ENCODE measurements around the gene CYP4F22.
"Not testable (repeated sequence)": the region's sequence is repeated elsewhere in the genome, so short reads cannot be mapped to it uniquely, and the experiment has no call there.

CYP4F22 gene

DNA sequence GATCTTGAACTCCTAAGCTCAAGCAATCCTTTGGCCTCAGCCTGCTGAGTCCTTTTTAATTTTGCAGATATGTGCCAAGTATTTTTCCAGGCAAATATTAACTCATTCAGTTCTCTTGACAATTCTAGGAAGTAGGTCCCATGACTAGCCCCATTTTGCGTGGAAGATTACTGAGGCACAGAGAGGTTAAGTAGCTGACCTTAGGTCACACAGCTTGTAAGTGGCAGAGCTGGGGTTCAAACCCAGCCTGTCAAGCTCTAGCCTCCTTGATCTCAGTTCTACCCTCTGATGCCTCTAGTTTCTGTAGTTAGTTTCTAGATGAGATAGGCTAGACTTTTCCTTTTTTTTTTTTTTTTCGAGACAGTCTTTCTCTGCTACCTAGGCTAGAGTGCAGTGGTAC lies 18.1 kb downstream of the CYP4F22 start:
- H3K4me1 ChIP-seq (ENCODE audit: control insufficient read depth, low read depth, low read length): no peaks in the 10 kb centered on the region
- no peak overlapping the region for H3K4me3 ChIP-seq (ENCODE audit: low read length)
- peaks cover 32% of the 10 kb centered on the region for H3K9me3 ChIP-seq (ENCODE audit: control insufficient read depth, low read depth, low read length)
- H3K36me3 ChIP-seq (ENCODE audit: control insufficient read depth, low read depth, low read length): no peaks in the 10 kb centered on the region
- H3K27ac ChIP-seq (ENCODE audit: low read length): no peak overlapping the region
- H3K27me3 ChIP-seq (ENCODE audit: control insufficient read depth, insufficient read depth, low read length): no peaks in the 10 kb centered on the region
- no peak overlapping the region for H3K9ac ChIP-seq (ENCODE audit: low read length)

DNA sequence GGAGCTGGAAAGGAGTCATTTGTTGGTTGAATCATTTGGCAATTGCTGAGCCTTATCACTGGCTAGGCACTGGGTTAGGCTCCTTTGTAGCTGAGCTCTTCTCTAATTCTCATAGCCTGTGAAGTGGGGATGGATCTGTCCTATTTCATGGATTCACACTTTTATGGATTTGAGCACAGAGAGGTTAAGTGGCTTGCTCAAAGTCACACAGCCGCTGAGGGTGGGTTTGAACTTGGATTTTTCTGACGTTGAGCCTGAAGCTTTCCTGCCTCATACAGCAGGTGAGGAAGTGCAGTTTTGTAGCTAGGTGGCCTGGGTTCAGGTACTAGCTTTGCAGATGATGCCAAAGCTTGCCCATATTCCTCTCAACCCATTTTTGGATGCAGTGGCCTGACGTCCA lies 19.4 kb downstream of the CYP4F22 start:
- H3K4me1 ChIP-seq (ENCODE audit: control insufficient read depth, low read depth, low read length): no peaks in the 10 kb centered on the region
- no peak overlapping the region for H3K9ac ChIP-seq (ENCODE audit: low read length)
- H3K27ac ChIP-seq (ENCODE audit: low read length): no peak overlapping the region
- no peaks in the 10 kb centered on the region for H3K36me3 ChIP-seq (ENCODE audit: control insufficient read depth, low read depth, low read length)
- H3K4me3 ChIP-seq (ENCODE audit: low read length): no peak overlapping the region
- no peaks in the 10 kb centered on the region for H3K27me3 ChIP-seq (ENCODE audit: control insufficient read depth, insufficient read depth, low read length)
- peaks cover 33% of the 10 kb centered on the region for H3K9me3 ChIP-seq (ENCODE audit: control insufficient read depth, low read depth, low read length)

DNA sequence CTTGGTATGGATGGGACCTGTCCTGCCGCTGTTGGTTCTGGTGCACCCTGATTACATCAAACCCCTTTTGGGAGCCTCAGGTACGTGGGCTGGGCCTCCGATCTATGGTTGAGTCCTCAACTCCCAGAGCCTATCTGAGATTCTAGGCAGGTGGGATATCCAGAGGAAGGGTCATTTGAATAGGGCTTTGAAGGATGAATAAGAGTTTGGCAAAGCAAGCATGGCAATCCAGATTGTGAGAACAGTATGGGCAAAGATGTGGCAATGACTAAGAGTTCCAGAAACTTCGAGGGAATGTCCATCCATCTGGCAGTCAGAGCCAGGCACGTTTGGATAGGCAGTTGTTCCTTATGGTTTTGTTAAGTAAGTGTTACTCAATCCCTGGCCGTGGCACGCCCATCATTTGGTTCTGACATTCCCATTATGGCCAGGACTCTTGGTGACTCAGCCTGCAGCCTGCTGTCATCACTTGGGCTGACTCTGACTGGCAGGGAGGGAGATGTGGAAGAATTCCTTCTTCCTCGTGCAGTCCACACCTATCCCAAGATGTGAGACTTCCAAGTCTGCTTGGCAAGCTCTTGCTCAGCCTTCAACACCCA lies 21.5 kb downstream of the CYP4F22 start:
- Histone ChIP-seq H3K36me3 (ENCODE audit: control insufficient read depth, low read depth, low read length) (no peaks in the 10 kb centered on the region), H3K4me1 (ENCODE audit: control insufficient read depth, low read depth, low read length) (no peaks in the 10 kb centered on the region), H3K27me3 (ENCODE audit: control insufficient read depth, insufficient read depth, low read length) (no peaks in the 10 kb centered on the region), H3K27ac (ENCODE audit: low read length) (no peak overlapping the region), H3K9ac (ENCODE audit: low read length) (no peak overlapping the region), H3K9me3 (ENCODE audit: control insufficient read depth, low read depth, low read length) (peaks cover 39% of the 10 kb centered on the region), H3K4me3 (ENCODE audit: low read length) (no peak overlapping the region)

GRCh38 chr19:15532779-15533521 lies 24.6 kb downstream of the CYP4F22 start:
- no peaks in the 10 kb centered on the region for H3K4me1 ChIP-seq (ENCODE audit: control insufficient read depth, low read depth, low read length)
- H3K4me3 ChIP-seq (ENCODE audit: low read length): no peak overlapping the region
- H3K9me3 ChIP-seq (ENCODE audit: control insufficient read depth, low read depth, low read length): peaks cover 53% of the 10 kb centered on the region
- no peaks in the 10 kb centered on the region for H3K36me3 ChIP-seq (ENCODE audit: control insufficient read depth, low read depth, low read length)
- H3K27ac ChIP-seq (ENCODE audit: low read length): no peak overlapping the region
- H3K27me3 ChIP-seq (ENCODE audit: control insufficient read depth, insufficient read depth, low read length): no peaks in the 10 kb centered on the region
- no peak overlapping the region for H3K9ac ChIP-seq (ENCODE audit: low read length)

GRCh38 chr19:15533522-15533830 lies 25.2 kb downstream of the CYP4F22 start:
- H3K4me1 ChIP-seq (ENCODE audit: control insufficient read depth, low read depth, low read length); H3K27ac ChIP-seq (ENCODE audit: low read length); H3K9ac ChIP-seq (ENCODE audit: low read length): not testable (repeated sequence)

DNA sequence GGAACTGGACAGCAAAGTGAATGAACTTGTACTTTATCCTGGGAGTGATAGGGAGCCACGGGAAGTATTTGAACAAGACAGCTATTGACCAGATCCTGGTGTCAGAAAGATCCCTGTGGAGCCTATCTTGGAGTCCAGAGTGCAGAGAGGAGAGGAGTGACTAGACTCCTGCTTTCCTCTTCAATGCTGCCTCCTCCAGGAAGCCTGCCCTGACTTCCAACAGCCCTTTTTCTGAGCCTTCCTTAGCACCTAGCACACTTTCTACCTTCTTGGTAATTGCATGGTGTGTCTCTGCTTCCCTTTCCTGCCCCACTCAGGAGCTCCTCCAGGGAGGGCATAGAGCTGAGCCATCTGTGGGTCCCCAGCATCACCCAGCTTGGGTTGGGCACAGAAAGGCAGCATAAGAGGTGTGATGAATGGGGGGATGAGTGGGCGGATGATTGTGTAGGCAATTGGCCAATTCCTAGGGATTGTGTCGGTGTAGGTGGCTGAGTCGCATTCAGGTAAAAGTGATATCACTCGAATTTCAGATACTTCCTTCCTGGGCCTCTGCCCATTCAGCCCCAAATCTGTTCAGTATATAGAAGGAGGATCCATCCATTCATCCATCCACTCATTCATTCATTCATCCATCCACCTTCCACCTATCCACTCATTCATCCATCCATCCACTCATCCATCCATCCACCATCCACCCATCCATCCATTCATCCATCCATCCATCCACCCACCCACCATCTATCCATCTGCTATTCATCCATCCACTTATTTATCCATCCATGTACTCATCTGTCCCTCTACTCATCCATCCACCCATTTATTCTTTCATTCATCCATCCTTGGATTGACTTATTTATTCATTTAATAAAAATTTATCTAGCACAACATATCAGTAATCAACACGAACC lies 26.9 kb downstream of the CYP4F22 start:
- Histone ChIP-seq H3K9me3 (ENCODE audit: control insufficient read depth, low read depth, low read length) (peaks cover 48% of the 10 kb centered on the region), H3K36me3 (ENCODE audit: control insufficient read depth, low read depth, low read length) (no peaks in the 10 kb centered on the region), H3K27me3 (ENCODE audit: control insufficient read depth, insufficient read depth, low read length) (no peaks in the 10 kb centered on the region), H3K4me1 (ENCODE audit: control insufficient read depth, low read depth, low read length) (no peaks in the 10 kb centered on the region), H3K9ac (ENCODE audit: low read length) (no peak overlapping the region), H3K27ac (ENCODE audit: low read length) (no peak overlapping the region), H3K4me3 (ENCODE audit: low read length) (no peak overlapping the region)

More at GRCh38 chr19:15533522-15533830, 25.2 kb downstream of the CYP4F22 start:
- peaks cover 52% of the 10 kb centered on the region for H3K9me3 ChIP-seq (ENCODE audit: control insufficient read depth, low read depth, low read length)
- not testable (repeated sequence) for H3K27me3 ChIP-seq (ENCODE audit: control insufficient read depth, insufficient read depth, low read length); H3K4me3 ChIP-seq (ENCODE audit: low read length); H3K36me3 ChIP-seq (ENCODE audit: control insufficient read depth, low read depth, low read length)

DNA sequence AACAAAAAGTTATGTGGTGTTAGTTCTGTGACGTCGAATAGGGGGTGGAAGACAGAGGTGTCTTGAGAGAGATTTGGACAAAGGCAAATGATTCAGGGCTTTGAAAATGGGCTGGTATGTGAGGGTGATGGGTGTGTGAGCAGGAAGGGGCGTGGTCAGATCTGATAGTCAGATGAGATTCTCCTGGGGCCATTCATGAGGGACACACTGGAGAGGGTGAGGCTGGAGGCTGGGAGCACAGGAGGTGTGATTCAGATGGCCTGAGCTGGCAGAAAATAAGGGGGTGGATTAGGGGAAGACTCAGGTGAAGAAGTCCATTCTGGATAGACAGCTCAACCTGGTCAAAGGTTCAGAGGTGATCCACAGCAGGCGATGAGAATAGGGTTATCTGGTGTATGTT lies 28.0 kb downstream of the CYP4F22 start:
- Histone ChIP-seq H3K9me3 (ENCODE audit: control insufficient read depth, low read depth, low read length) (peaks cover 47% of the 10 kb centered on the region), H3K36me3 (ENCODE audit: control insufficient read depth, low read depth, low read length) (no peaks in the 10 kb centered on the region), H3K27ac (ENCODE audit: low read length) (no peak overlapping the region), H3K9ac (ENCODE audit: low read length) (no peak overlapping the region), H3K4me3 (ENCODE audit: low read length) (no peak overlapping the region), H3K27me3 (ENCODE audit: control insufficient read depth, insufficient read depth, low read length) (no peaks in the 10 kb centered on the region), H3K4me1 (ENCODE audit: control insufficient read depth, low read depth, low read length) (no peaks in the 10 kb centered on the region)

DNA sequence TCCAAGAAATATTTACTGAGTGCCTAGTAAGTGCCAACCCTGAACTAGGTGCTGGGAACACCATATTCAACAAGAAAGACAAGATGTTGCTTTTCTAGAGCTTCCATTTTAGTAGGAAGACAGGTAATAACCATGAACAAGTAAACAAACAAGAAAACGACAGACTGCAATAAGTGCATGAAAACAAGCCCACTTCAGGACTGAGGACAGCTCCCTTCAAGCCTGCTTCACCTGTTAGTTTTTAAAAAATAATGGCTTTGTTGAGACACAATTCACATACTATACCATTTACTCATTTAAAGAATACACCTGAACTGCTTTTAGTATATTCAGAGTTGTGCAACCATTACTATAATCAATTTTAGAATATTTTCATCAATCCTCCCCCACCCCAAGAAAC lies 30.4 kb downstream of the CYP4F22 start:
- H3K36me3 ChIP-seq (ENCODE audit: control insufficient read depth, low read depth, low read length): no peaks in the 10 kb centered on the region
- peaks cover 45% of the 10 kb centered on the region for H3K9me3 ChIP-seq (ENCODE audit: control insufficient read depth, low read depth, low read length)
- no peak overlapping the region for H3K27ac ChIP-seq (ENCODE audit: low read length)
- H3K4me3 ChIP-seq (ENCODE audit: low read length): no peak overlapping the region
- H3K27me3 ChIP-seq (ENCODE audit: control insufficient read depth, insufficient read depth, low read length): no peaks in the 10 kb centered on the region
- H3K9ac ChIP-seq (ENCODE audit: low read length): no peak overlapping the region
- H3K4me1 ChIP-seq (ENCODE audit: control insufficient read depth, low read depth, low read length): no peaks in the 10 kb centered on the region

- Histone ChIP-seq H3K9ac (ENCODE audit: low read length) (no peak overlapping the region), H3K36me3 (ENCODE audit: control insufficient read depth, low read depth, low read length) (no peaks in the 10 kb centered on the region), H3K9me3 (ENCODE audit: control insufficient read depth, low read depth, low read length) (peaks cover 48% of the 10 kb centered on the region), H3K27ac (ENCODE audit: low read length) (no peak overlapping the region), H3K4me1 (ENCODE audit: control insufficient read depth, low read depth, low read length) (no peaks in the 10 kb centered on the region), H3K4me3 (ENCODE audit: low read length) (no peak overlapping the region), H3K27me3 (ENCODE audit: control insufficient read depth, insufficient read depth, low read length) (no peaks in the 10 kb centered on the region)
Observed at GRCh38 chr19:15539638-15540037, 31.3 kb downstream of the CYP4F22 start.

GRCh38 chr19:15540435-15540834 lies 32.1 kb downstream of the CYP4F22 start:
- H3K27ac ChIP-seq (ENCODE audit: low read length): no peak overlapping the region
- peaks cover 40% of the 10 kb centered on the region for H3K9me3 ChIP-seq (ENCODE audit: control insufficient read depth, low read depth, low read length)
- H3K4me1 ChIP-seq (ENCODE audit: control insufficient read depth, low read depth, low read length): no peaks in the 10 kb centered on the region
- H3K27me3 ChIP-seq (ENCODE audit: control insufficient read depth, insufficient read depth, low read length): no peaks in the 10 kb centered on the region
- H3K9ac ChIP-seq (ENCODE audit: low read length): no peak overlapping the region
- H3K36me3 ChIP-seq (ENCODE audit: control insufficient read depth, low read depth, low read length): no peaks in the 10 kb centered on the region
- no peak overlapping the region for H3K4me3 ChIP-seq (ENCODE audit: low read length)

GRCh38 chr19:15544283-15544682 lies 36.0 kb downstream of the CYP4F22 start:
- no peak overlapping the region for H3K9ac ChIP-seq (ENCODE audit: low read length)
- H3K27me3 ChIP-seq (ENCODE audit: control insufficient read depth, insufficient read depth, low read length): no peaks in the 10 kb centered on the region
- no peaks in the 10 kb centered on the region for H3K36me3 ChIP-seq (ENCODE audit: control insufficient read depth, low read depth, low read length)
- no peak overlapping the region for H3K27ac ChIP-seq (ENCODE audit: low read length)
- peaks cover 27% of the 10 kb centered on the region for H3K9me3 ChIP-seq (ENCODE audit: control insufficient read depth, low read depth, low read length)
- no peaks in the 10 kb centered on the region for H3K4me1 ChIP-seq (ENCODE audit: control insufficient read depth, low read depth, low read length)
- no peak overlapping the region for H3K4me3 ChIP-seq (ENCODE audit: low read length)
